B cell (primary cell): Measurements from ENCODE around the gene ROR2. TPM values are rescaled to one million over a fixed set of nuclear protein-coding genes. Genes with fewer than 3 reads are reported as not detected.

Experiments used
- ATAC-seq: fragments of 200-7000 bp; cut with Tn5 transposase; one replicate; pipeline ENCODE4 v1.10.0; 2021; ENCODE audit warnings: low read depth, mild to moderate bottlenecking, moderate number of reproducible peaks, moderate library complexity
- CTCF ChIA-PET: fragments of 350-600 bp; sonication (Branson Sonifier 250); formaldehyde crosslinking; loops from one replicate; lab custom pipeline; 2021; ENCODE audit warnings: antibody characterized with exemption, inconsistent platforms; lab: Charles Lee
- POLR2A ChIA-PET: fragments of 350-600 bp; sonication (Branson Sonifier 250); formaldehyde crosslinking; loops from one replicate; lab custom pipeline; 2021; ENCODE audit warnings: antibody characterized with exemption; lab: Charles Lee
- DNase-seq: peaks from one replicate; pipeline ENCODE4 v3.0.0; 2013
- H2AFZ ChIP-seq: 2 replicates; pipeline ENCODE4 v1.6.1; 2012; ENCODE audit warnings: mild to moderate bottlenecking, low read depth, low read length; ENCODE audit not compliant: insufficient read depth, poor library complexity, severe bottlenecking
- H3K27ac ChIP-seq, 2 donors: 1 replicate in 1 of 2; 2 replicates in 1 of 2; pipeline ENCODE4 v1.5.1; 2012 to 2013; ENCODE audit warnings: low read length in 2 of 2, mild to moderate bottlenecking in 2 of 2, moderate library complexity in 1 of 2
- H3K27me3 ChIP-seq, 4 experiments: fragments of 200-600 bp in 1 of 4; sonication (generic) in 1 of 4; replicated peaks in 1 of 4; 1 replicate in 2 of 4; 2 replicates in 2 of 4; pipeline versions ENCODE4 v1.6.1 to v1.7.0; 2013 to 2016; ENCODE audit warnings: low read length in 3 of 4, mild to moderate bottlenecking in 2 of 4, mixed read lengths in 1 of 4, moderate library complexity in 1 of 4; ENCODE audit not compliant: insufficient read depth in 4 of 4, control insufficient read depth in 3 of 4; ENCODE audit errors: control extremely low read depth in 1 of 4
- H3K36me3 ChIP-seq, 2 experiments: replicated peaks in 1 of 2; 1 replicate in 1 of 2; 2 replicates in 1 of 2; pipeline versions ENCODE4 v1.6.1 to v1.7.1; 2013; ENCODE audit warnings: low read length in 1 of 2; ENCODE audit not compliant: insufficient read depth in 2 of 2, control insufficient read depth in 1 of 2; ENCODE audit errors: control extremely low read depth in 1 of 2, extremely low read depth in 1 of 2
- H3K4me1 ChIP-seq, 2 donors: fragments of 200-600 bp in 1 of 2; sonication (generic) in 1 of 2; 1 replicate in 1 of 2; 2 replicates in 1 of 2; pipeline versions ENCODE4 v1.5.1 to v1.6.1; 2013 to 2017; ENCODE audit warnings: low read length in 2 of 2; ENCODE audit not compliant: control insufficient read depth in 2 of 2, insufficient read depth in 2 of 2
- H3K4me2 ChIP-seq: replicated peaks from 2 replicates; pipeline ENCODE3; 2012; ENCODE audit warnings: mild to moderate bottlenecking, low read depth, low read length; ENCODE audit not compliant: poor library complexity, severe bottlenecking
- H3K4me3 ChIP-seq, 5 experiments: fragments of 200-600 bp in 1 of 5; sonication (generic) in 1 of 5; 1 replicate in 3 of 5; 2 replicates in 2 of 5; pipeline versions ENCODE4 v1.5.1 to v1.7.0; 2011 to 2016; ENCODE audit warnings: low read length in 4 of 5, mild to moderate bottlenecking in 4 of 5, low read depth in 2 of 5, control low read depth in 1 of 5, moderate library complexity in 1 of 5; ENCODE audit not compliant: insufficient read depth in 1 of 5; ENCODE audit errors: control extremely low read depth in 1 of 5, extremely low read depth in 1 of 5
- H3K79me2 ChIP-seq: fragments of 200-600 bp; sonication (generic); one replicate; pipeline ENCODE4 v1.6.0; 2016; ENCODE audit warnings: low read length; ENCODE audit not compliant: control insufficient read depth, insufficient read depth
- H3K9ac ChIP-seq: fragments of 200-600 bp; sonication (generic); 2 replicates; pipeline ENCODE4 v1.6.1; 2017; ENCODE audit warnings: mild to moderate bottlenecking, low read length, moderate library complexity
- H3K9me3 ChIP-seq, 3 donors: one replicate each; pipeline versions ENCODE4 v1.6.1 to v1.7.1; 2013; ENCODE audit warnings: low read length in 2 of 3; ENCODE audit not compliant: control insufficient read depth in 2 of 3, insufficient read depth in 1 of 3; ENCODE audit errors: control extremely low read depth in 1 of 3
- H4K20me1 ChIP-seq: 2 replicates; pipeline ENCODE4 v1.6.0; 2012; ENCODE audit warnings: mild to moderate bottlenecking, low read length; ENCODE audit not compliant: insufficient read depth, control insufficient read depth, poor library complexity, severe bottlenecking
- H3K27ac Mint-ChIP-seq: one replicate; pipeline ENCODE4 v1.8.0; 2021; ENCODE audit warnings: mixed read lengths
- H3K27me3 Mint-ChIP-seq: one replicate; pipeline ENCODE4 v1.8.0; 2021; ENCODE audit warnings: mixed read lengths
- H3K4me1 Mint-ChIP-seq: one replicate; pipeline ENCODE4 v1.8.0; 2021; ENCODE audit warnings: mixed read lengths
- H3K4me3 Mint-ChIP-seq: one replicate; pipeline ENCODE4 v1.8.0; 2021; ENCODE audit warnings: mixed read lengths
- H3K9me3 Mint-ChIP-seq: one replicate; pipeline ENCODE4 v1.8.0; 2022; ENCODE audit warnings: mixed read lengths; ENCODE audit not compliant: insufficient read depth
- EZH2 ChIP-seq: IDR thresholded peaks from 2 replicates; pipeline ENCODE4 v1.6.1; 2012; ENCODE audit warnings: borderline replicate concordance, low read depth, mild to moderate bottlenecking, moderate library complexity, low read length; ENCODE audit not compliant: insufficient read depth, poor library complexity, severe bottlenecking
- WGBS: methylation state at CpG from one replicate; pipeline ENCODE4 v1.1.5; 2013; ENCODE audit warnings: missing lambda C conversion rate; ENCODE audit not compliant: insufficient coverage; 5-methylcytosine and 5-hydroxymethylcytosine counted together
- intact Hi-C: fragments of 100-400 bp; cut with micrococcal nuclease; formaldehyde crosslinking; loops from one replicate; pipeline ENCODE4 v1.10.0; 2022
- polyA plus RNA-seq: library from polyadenylated mRNA; depleted of rRNA; stranded (reverse); fragments of >200 nt; gene quantifications from 2 replicates; pipeline ENCODE4 v1.2.3, GENCODE V29; 2012
- total RNA-seq, 2 donors: library from RNA; stranded (reverse); fragments of 120-200 nt in 1 of 2; gene quantifications; 1 replicate in 1 of 2; 2 replicates in 1 of 2; pipeline versions ENCODE4 v1.2.3 to v1.2.4, GENCODE V29; 2013 to 2022
- TF ChIP-seq, protein P1 (sequence below): fragments of 200-600 bp; IDR thresholded peaks from one replicate; pipeline ENCODE4 v1.8.0; 2022; ENCODE audit warnings: antibody characterized with exemption, mild to moderate bottlenecking

The ROR2 gene
- total and polyA plus RNA-seq, 2 donors (not counting 1 experiment from before 2014, with no cell fraction given) = 0.21 to 0.49 TPM

DNA sequence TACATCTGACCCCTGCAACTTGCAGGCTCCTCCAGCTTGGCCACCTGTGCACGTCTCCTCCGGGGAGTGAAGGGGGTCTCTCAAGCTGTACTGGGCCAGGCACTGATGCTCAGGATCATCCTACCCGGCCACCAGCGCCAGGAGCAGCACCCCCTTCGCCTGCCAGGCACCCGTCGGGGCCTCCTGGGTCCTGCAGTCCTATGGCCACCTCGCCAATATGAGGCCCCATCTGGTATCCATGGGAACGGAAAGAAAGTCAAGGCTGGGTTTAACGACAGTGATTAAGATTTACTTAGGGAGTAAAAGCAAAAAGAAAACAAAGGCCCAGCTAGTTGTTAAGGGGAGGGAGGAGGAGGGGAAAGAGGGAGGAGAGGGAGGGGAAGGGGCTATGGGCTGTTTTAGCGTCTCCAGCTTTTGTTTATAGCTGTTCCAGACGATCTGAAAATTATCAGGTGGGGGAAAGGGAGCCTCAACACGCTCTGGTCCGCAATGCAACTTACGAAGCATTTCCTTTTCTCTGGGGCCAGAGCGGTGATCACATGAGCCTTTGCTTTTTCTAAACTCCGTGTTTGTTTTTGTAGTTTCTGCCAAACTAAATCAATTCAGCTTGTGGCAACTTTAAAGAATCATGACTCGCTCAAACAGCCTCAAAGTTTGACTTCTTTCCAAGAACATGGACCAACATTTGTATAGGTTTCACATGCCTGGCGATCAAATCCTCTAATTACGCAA, 132.4 kb downstream of the ROR2 start:
- ATAC-seq (no peak), DNase-seq (no peak)
- Histone ChIP-seq H3K36me3 (no peaks in the 10 kb centered on the region), H3K9ac (no peak overlapping the region), H3K27me3 (no peaks in the 10 kb centered on the region), H3K79me2 (no peaks in the 10 kb centered on the region), H3K9me3 (peaks cover 0 to 4% (median 0%) of the 10 kb centered on the region in 3 donors), H3K4me1 (no peaks in the 10 kb centered on the region), H3K27ac (no peak overlapping the region), H4K20me1 (no peaks in the 10 kb centered on the region), H2AFZ (no peak overlapping the region), H3K4me2 (no peak overlapping the region), H3K4me3 (no peak overlapping the region)
- WGBS = 63% methylated on average over 18 of the region's 20 CpGs
- Mint-ChIP-seq H3K27ac (no peak overlapping the region), H3K4me3 (no peak overlapping the region), H3K27me3 (peaks cover 13% of the 10 kb centered on the region), H3K4me1 (no peaks in the 10 kb centered on the region), H3K9me3 (no peaks in the 10 kb centered on the region)
- ChIA-PET CTCF (no interaction called here), POLR2A (no interaction called here)
- TF ChIP-seq EZH2 = no peak
- TF ChIP-seq, protein P1, sequence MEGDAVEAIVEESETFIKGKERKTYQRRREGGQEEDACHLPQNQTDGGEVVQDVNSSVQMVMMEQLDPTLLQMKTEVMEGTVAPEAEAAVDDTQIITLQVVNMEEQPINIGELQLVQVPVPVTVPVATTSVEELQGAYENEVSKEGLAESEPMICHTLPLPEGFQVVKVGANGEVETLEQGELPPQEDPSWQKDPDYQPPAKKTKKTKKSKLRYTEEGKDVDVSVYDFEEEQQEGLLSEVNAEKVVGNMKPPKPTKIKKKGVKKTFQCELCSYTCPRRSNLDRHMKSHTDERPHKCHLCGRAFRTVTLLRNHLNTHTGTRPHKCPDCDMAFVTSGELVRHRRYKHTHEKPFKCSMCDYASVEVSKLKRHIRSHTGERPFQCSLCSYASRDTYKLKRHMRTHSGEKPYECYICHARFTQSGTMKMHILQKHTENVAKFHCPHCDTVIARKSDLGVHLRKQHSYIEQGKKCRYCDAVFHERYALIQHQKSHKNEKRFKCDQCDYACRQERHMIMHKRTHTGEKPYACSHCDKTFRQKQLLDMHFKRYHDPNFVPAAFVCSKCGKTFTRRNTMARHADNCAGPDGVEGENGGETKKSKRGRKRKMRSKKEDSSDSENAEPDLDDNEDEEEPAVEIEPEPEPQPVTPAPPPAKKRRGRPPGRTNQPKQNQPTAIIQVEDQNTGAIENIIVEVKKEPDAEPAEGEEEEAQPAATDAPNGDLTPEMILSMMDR = no peak
- intact Hi-C loops = no loop called here

DNA sequence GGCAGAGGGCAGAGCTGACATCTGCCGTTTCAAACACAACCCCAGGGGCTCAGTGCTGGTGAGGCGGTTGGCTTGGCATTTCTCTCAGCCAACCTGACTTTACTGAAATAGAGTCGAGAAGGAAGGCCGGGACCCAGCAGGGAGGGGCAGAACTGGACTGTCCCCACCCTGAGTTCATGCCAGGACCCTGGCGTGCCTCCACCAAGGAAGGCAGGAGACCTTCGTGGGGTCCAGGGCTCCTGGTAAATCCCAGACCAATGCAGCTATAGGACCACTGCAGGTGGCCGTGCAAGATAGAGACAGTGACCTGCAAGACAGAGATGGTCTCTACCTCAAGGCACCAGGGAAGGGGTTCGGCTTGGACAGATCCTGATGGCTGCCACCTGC, 132.9 kb downstream of the ROR2 start:
- intact Hi-C loops = no loop called here
- CTCF ChIA-PET = no interaction called here
- no peaks in the 10 kb centered on the region for H3K36me3 ChIP-seq
- ATAC-seq = no peak
- peaks cover 0 to 4% (median 0%) of the 10 kb centered on the region in 3 donors for H3K9me3 ChIP-seq
- no peak overlapping the region for H3K27ac Mint-ChIP-seq
- no peak overlapping the region for H2AFZ ChIP-seq
- no peaks in the 10 kb centered on the region for H3K79me2 ChIP-seq
- TF ChIP-seq, protein P1 = no peak
- TF ChIP-seq EZH2 = no peak
- DNase-seq = no peak
- no peaks in the 10 kb centered on the region for H3K4me1 Mint-ChIP-seq
- WGBS = 92% methylated on average over 8 of the region's 8 CpGs
- H3K27me3 ChIP-seq = no peaks in the 10 kb centered on the region
- no peaks in the 10 kb centered on the region for H3K9me3 Mint-ChIP-seq
- H3K9ac ChIP-seq = no peak overlapping the region
- no peak overlapping the region for H3K4me3 Mint-ChIP-seq
- peaks cover 10% of the 10 kb centered on the region for H3K27me3 Mint-ChIP-seq
- POLR2A ChIA-PET = no interaction called here
- no peaks in the 10 kb centered on the region for H3K4me1 ChIP-seq
- no peak overlapping the region for H3K27ac ChIP-seq
- no peak overlapping the region for H3K4me3 ChIP-seq
- H4K20me1 ChIP-seq = no peaks in the 10 kb centered on the region
- no peak overlapping the region for H3K4me2 ChIP-seq
